ENCODE measurements around the gene TSHZ2.

Gene TSHZ2

DNA sequence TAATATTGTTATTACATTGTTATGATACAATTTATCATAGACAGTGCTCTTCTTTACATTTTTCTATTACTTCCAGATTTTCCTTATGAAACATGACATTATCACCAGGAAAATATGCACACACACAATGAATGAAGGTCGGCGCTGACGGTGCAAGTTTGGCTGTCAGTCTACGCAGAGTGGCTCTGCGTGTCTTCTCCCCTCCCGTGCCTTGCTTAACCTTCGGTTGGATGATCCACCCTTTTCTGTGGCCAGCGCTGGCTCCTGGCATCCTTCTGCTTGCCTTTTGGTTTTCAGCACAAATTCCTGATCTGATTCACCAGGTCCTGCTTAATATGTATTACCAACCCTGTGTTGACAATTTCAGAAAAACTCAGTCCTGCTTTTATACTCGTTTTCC lies 157.4 kb downstream of the TSHZ2 start:
- H3K4me3 ChIP-seq (ENCODE audit: low read length), result no peak overlapping the region
- TF ChIP-seq CTCF (conservative IDR thresholded peaks at IDR 0.05; ENCODE audit: low read length), result no peak
- DNase-seq (ENCODE audit: low read depth), result peak; percentile 76

DNA sequence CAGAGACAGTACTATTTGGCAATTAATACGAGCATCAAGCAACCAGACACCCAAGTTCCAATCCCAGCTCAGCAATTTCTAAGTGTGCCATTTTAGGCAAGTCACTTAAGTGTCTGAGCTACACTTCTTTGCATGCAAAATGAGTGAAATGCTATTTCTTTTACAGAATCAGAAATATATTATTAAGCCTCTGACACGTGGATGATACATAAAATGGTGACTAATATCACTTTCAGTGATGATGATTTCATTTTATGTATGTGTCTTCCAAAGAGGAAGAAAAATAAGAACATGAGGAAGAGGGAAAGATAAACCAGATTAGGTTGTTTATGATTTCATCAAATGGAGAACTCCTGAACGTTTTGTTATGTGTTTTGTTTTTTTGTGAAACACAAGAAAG lies 158.6 kb downstream of the TSHZ2 start:
- DNase-seq (ENCODE audit: low read depth), result no peak
- no peak overlapping the region for H3K4me3 ChIP-seq (ENCODE audit: low read length)
- TF ChIP-seq CTCF (conservative IDR thresholded peaks at IDR 0.05; ENCODE audit: low read length), result no peak

GRCh38 chr20:53133125-53133524 lies 161.0 kb downstream of the TSHZ2 start:
- no peak overlapping the region for H3K4me3 ChIP-seq (ENCODE audit: low read length)
- no peak for DNase-seq (ENCODE audit: low read depth)
- no peak for TF ChIP-seq CTCF (conservative IDR thresholded peaks at IDR 0.05; ENCODE audit: low read length)

GRCh38 chr20:53133628-53134027 lies 161.5 kb downstream of the TSHZ2 start:
- TF ChIP-seq CTCF (conservative IDR thresholded peaks at IDR 0.05; ENCODE audit: low read length), result no peak
- no peak overlapping the region for H3K4me3 ChIP-seq (ENCODE audit: low read length)
- DNase-seq (ENCODE audit: low read depth), result no peak

GRCh38 chr20:53136473-53136872 lies 164.3 kb downstream of the TSHZ2 start:
- DNase-seq (ENCODE audit: low read depth), result no peak
- no peak overlapping the region for H3K4me3 ChIP-seq (ENCODE audit: low read length)
- TF ChIP-seq CTCF (conservative IDR thresholded peaks at IDR 0.05; ENCODE audit: low read length), result no peak

GRCh38 chr20:53138454-53139262 lies 166.5 kb downstream of the TSHZ2 start:
- TF ChIP-seq CTCF (conservative IDR thresholded peaks at IDR 0.05; ENCODE audit: low read length), result no peak
- peak; percentile 36 for DNase-seq (ENCODE audit: low read depth)
- H3K4me3 ChIP-seq (ENCODE audit: low read length), result no peak overlapping the region
